NB4 (cell line): ENCODE measurements around the gene MGAT5B.

Experiments used
- CTCF ChIP-seq: IDR thresholded peaks from one replicate; pipeline ENCODE4 v1.5.1; 2012; ENCODE audit warnings: low read depth, low read length
- POLR2A ChIP-seq: IDR thresholded peaks from 2 replicates; pipeline ENCODE4 v1.6.1; 2011; ENCODE audit warnings: mild to moderate bottlenecking; ENCODE audit not compliant: insufficient read length; ENCODE audit errors: extremely low read depth

DNA sequence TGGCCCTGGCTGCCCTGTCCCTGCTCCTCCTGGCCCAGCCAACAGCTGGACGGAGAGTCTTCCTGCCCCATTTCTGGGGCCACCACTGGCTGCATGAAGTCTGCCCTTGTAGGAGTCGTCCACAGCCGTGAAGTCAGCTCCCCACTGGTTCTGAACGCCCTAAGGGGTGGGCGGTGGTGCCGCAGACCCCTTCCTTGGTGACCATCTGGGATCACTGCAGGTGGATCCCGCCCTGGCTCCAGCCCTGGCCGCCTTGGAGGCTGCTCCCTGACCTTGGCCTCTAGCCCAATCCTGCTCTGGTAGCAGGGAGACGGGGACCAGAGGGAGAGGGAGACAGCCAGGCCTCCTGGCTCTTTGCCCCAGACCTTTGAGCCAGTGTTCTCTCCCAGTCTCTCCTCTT is 35.4 kb downstream of the MGAT5B start:
- no peak for TF ChIP-seq POLR2A
- no peak for TF ChIP-seq CTCF
